ENCODE data around the gene BCAS3. TPM values are rescaled to one million over a fixed set of nuclear protein-coding genes. Genes with fewer than 3 reads are reported as not detected.

The BCAS3 gene
- total RNA-seq, 1 donor from 2014 or later: 39.6 TPM

DNA sequence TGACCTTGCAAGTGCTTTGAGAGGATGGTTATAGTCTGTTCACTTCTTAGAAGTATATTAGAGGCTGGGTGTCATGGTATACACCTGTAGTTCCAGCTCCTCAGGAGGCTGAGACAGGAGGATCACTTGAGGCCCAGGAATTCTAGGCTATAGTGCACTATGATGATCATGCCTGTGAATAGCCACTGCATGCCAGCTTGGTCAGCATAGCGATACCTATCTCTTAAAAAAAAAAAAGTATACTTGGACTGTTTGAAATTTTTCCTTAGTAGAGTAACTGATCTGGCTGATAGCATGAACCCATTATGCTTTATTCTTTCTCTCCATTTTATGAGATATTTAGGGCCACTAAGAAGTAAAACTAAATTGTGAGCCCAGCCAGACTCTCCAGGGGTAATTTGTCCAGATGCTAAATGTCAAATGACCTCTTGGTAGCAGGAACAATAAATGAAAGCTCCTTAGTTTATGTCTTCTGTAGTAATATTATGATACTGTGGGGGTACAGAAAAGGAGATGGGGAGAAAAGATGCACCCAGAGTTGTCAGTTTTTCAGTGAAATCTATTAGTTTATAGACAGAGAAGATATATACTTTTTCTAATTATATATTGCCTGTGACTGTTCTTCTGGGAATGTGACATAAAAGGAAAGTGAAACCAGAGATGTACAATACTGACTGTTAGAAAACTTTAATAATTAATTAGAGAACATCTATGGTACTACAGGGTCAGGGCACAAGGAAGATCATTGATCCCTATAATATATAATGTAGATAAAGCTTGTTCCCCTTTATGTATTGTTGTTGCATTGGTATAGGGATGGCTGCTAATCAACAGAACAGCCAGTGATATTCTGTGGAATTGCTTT lies 386.7 kb downstream of the BCAS3 start:
- peak; percentile 25 for DNase-seq (ENCODE audit: low read depth)

GRCh38 chr17:61065263-61065773 lies 387.7 kb downstream of the BCAS3 start:
- peak; percentile 47 for DNase-seq (ENCODE audit: low read depth)

DNA sequence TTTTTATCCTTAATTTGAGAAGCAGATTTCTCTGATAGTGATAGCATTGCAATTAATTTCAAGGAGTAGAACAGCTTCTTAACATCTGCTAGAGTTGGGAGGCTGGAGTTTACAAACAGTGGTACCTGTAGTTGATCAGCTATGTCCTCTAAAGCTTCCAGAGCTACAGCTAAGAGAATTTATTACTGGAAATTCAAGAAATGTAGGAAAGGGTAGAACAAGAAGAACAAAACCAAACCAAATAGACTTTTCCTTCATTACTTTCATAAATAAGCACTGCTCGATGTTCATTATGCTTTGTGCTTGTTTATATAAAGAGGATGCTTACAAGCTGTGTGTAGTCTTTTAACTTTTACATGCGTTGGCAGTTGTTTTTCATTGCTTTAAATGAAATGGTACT lies 388.4 kb downstream of the BCAS3 start:
- DNase-seq (ENCODE audit: low read depth): no peak

DNA sequence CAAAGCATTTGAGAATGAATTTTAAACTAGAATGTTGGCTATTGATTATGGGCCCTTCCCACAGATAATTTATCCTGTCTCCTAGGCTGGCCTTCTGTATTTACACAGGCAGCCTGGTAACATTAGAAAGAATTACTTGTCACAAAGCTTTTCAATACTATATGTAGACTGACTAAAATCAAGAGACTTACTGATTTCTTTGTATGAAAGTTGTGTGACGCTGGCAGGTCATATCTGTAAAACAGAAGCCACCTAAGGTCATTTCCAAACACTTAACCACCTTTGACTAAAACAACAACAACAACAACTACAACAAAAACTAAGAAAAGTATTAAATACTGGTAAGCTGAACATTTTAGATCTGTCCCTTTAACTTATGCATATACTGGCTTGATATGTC lies 393.0 kb downstream of the BCAS3 start:
- no peak for DNase-seq (ENCODE audit: low read depth)

GRCh38 chr17:61072648-61073047 lies 395.0 kb downstream of the BCAS3 start:
- no peak for DNase-seq (ENCODE audit: low read depth)

DNA sequence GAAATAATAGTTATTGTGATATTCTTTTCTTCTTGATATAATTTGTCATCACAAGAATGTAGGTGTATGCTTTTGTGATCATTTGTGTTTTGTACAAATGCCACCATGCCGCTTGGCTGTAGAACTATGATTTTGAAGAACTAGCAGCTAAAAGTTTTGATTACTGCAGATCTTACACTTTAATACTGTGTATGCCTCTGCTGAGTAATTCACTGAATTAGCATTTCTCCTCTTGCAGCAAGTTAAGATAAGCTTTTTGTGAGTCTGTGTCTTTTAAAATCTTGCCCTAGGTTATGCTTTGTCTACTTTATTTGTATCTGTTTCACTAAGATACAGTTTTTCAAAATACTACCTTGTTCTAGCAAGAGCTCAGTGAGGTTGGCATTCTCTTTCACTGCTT lies 395.5 kb downstream of the BCAS3 start:
- no peak for DNase-seq (ENCODE audit: low read depth)

GRCh38 chr17:61073799-61074513 lies 396.3 kb downstream of the BCAS3 start:
- no peak for DNase-seq (ENCODE audit: low read depth)

DNA sequence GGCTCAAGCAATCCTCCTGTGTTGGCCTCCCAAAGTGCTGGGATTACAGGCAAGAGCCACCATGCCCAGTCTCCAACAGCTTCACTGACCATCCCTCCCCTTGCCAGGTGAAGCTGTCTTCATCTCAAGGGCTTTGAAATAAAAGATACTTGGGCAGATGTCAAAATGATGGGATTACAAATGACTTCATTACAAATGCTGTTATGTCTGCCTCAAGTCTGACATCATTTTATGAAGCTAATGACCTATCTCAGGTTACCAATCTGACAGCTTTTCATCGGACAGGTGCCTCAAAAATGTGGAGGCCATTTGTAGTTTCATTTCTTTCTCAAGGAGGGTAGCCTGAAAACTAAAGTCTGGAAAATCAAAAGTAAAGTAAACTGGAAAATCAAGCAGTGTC lies 398.3 kb downstream of the BCAS3 start:
- DNase-seq (ENCODE audit: low read depth): no peak

DNA sequence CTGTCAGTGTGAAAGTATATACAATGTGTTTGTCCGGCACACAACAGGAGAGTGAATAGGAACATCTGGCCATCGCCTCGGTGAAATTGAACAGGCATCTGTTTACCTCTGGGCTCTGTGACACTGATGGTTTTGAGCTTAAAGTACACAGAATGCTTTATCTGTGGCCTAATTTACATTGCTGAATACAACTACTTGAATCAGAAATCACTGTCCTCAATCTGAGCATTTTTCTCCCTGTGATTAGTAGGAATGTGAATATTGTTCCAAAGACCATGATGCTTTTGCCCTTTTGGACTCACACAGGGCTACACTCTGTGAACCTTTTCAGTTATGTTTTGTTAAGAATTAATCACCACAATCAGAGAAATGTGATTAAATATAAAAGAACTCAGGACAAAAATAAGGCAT lies 399.0 kb downstream of the BCAS3 start:
- DNase-seq (ENCODE audit: low read depth): peak; percentile 36

- DNase-seq (ENCODE audit: low read depth): no peak
Observed at GRCh38 chr17:61081959-61082358, 404.3 kb downstream of the BCAS3 start.

DNA sequence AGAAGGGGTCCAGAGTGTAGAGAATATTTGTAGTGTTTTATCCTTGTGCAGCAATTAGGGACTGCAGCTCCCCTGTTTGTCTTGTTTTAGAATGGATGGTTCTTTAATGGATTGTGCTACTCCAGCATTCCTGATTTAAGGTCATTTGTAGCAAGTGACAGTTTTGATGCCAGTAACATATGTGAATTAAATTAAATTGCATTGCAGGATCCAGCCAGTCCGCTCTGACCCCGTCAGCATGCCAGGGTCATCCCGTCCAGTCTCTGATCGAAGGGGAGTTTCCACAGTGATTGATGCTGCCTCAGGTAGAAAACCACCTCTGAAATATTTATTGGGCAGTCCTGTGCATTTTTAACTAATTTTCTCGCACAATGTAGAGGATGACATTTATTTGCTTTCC lies 406.6 kb downstream of the BCAS3 start:
- no peak for DNase-seq (ENCODE audit: low read depth)

DNA sequence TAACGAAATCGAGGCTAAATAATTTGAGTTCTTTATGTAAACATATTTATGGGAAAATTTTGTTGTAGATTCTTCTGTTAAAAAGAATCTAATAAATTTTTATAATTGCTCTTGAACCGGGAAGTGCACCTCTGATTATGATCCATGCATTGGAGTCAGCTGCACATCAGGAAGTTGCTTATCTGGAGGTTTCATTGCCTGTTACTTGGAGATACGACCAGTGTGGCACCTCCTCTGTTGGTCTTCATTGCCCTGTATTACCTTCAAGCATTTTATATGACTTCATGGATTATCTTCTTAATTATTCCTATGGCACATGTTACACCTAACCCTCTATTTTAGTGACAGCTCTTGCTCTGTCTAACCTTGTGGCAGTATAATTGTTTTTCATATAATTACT lies 409.4 kb downstream of the BCAS3 start:
- DNase-seq (ENCODE audit: low read depth): no peak

DNA sequence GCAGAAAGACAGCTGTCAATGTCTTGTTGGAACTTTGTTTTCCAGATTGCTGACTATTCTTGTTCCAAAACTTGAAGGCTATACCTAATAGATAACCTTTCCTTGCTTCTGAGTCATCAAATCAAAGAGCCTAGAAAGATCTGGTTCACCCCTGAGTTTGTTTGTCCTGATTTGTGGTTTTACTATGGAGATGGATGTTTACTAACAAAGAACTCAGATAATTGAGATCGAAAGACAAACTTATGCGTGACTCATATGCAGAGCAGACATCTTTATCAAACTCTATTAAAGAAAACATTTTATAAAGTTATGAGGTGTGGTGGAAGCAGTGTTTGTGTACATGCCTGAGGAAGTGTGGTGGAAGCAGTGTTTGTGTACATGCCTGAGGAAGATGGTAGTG lies 410.9 kb downstream of the BCAS3 start:
- peak; percentile 11 for DNase-seq (ENCODE audit: low read depth)

DNA sequence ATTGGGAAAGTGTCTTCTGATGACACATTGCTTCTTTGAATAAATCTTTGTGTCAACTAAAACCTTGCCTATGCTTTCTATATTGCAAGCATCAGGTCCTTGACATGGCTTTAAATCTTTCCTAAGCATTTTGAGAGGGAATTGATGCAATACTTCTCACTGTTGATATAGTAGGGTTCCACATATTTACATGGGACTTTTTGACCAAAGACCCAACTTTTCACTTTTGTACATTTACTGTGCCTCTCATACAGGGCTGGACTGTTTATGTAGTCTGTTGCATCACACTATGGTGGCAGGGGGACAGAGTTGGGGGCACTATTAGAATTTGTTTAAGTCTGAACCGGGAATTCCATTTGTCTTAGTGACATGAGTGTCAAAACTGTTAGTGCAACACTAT lies 413.4 kb downstream of the BCAS3 start:
- DNase-seq (ENCODE audit: low read depth): no peak

DNA sequence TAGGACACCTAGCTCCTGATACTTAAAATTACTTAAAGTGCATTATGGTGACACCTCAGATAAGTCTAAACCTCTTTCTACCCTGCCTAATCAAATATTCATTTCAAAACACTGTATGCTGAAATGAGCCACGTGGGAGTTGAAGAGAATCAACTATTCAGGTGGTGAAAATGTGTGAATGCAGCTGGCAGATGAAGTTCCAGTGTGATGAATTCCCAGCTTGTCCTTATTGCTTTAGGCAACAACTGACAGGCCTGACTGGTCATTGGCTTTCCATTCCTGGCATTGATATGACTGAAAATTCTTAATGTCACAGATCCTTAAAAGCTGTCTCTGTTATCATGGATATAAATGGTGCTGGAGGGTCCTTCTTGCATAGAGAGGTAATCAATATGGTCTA lies 420.1 kb downstream of the BCAS3 start:
- no peak for DNase-seq (ENCODE audit: low read depth)

DNA sequence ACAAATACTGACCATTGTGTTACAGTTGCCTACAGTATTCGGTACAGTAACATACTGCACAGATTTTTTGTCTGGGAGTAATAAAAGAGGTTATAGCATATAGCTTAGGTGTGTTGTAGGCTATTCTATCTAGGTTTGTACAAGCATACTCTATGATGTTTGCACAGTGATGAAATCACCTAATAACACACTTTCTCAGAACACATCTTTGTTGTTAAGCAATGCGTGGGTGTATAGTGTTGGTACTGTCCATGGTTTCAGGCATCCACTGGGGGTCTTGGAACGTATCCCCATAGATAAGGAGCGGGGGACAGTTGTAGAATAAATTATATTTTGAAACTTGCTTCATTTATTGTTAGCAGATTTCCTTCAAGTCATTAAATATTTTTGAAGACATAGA lies 428.7 kb downstream of the BCAS3 start:
- DNase-seq (ENCODE audit: low read depth): no peak

DNA sequence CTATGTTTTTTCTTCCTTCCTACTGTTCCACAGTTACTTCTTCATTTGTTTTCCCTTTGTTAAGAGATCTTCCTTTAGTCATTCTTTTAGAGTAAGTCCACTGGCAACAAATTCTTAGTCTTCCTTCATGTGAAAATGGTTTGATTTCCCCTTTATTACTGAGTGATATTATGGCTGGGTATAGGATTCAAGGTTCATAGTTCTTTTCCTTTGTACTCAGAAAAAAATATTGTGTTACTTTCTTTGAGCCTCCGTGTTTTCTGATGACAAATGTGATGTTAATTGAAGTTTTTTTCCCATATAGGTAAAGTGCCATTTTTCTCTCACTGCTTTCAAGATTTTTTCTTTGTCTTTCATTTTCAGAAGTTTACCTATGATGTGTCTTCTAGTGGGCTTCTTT lies 438.9 kb downstream of the BCAS3 start:
- DNase-seq (ENCODE audit: low read depth): no peak

DNA sequence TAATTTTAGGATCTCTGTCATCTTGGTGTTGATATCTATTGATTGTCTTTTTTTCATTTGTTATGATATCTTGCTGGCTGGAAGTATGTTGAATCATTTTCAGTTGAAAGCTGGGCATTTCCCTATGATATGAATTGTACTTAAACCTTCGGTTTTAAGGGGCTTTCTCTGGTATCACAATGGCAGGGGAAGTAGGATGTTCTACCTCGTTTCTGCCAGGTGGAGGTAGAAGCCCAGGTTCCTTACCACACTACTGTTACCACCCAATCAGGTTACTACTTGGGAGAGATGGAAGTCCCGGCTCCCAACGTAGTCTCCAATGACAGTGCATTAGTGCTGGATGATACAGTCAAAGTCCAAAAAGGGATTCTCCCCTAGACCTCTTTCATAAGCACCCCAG lies 440.3 kb downstream of the BCAS3 start:
- DNase-seq (ENCODE audit: low read depth): no peak

GRCh38 chr17:61118871-61119270 lies 441.2 kb downstream of the BCAS3 start:
- DNase-seq (ENCODE audit: low read depth): no peak

GRCh38 chr17:61122326-61122913 lies 444.8 kb downstream of the BCAS3 start:
- no peak for DNase-seq (ENCODE audit: low read depth)

DNA sequence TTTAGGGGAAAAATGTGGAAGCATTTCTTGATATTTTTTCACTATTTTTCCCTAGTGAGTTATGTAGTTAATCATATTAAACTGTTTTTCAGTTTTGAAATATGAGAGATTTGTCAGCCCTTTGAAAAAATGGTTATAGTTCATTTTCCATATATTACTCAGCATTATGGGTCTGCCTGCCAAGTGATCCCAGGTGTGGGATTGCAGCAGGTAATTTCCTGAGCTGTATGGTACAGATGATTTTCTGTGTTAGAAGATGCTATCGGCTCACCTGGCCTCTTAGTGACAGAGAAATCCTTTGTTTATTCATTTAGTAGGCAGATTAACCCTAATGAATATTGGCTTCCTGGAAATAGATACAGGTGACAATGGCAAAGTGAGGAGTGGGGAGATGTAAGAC lies 446.9 kb downstream of the BCAS3 start:
- no peak for DNase-seq (ENCODE audit: low read depth)

GRCh38 chr17:61126473-61127249 lies 449.0 kb downstream of the BCAS3 start:
- no peak for DNase-seq (ENCODE audit: low read depth)
